Measurements from ENCODE around the gene PCDHGA1.

- TF ChIP-seq EZH2 (IDR thresholded peaks at IDR 0.05): no peak
- TF ChIP-seq, protein P1, sequence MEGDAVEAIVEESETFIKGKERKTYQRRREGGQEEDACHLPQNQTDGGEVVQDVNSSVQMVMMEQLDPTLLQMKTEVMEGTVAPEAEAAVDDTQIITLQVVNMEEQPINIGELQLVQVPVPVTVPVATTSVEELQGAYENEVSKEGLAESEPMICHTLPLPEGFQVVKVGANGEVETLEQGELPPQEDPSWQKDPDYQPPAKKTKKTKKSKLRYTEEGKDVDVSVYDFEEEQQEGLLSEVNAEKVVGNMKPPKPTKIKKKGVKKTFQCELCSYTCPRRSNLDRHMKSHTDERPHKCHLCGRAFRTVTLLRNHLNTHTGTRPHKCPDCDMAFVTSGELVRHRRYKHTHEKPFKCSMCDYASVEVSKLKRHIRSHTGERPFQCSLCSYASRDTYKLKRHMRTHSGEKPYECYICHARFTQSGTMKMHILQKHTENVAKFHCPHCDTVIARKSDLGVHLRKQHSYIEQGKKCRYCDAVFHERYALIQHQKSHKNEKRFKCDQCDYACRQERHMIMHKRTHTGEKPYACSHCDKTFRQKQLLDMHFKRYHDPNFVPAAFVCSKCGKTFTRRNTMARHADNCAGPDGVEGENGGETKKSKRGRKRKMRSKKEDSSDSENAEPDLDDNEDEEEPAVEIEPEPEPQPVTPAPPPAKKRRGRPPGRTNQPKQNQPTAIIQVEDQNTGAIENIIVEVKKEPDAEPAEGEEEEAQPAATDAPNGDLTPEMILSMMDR (IDR thresholded peaks at IDR 0.05): no peak
Measured at GRCh38 chr5:141298376-141298775, 31.9 kb upstream of the PCDHGA1 start.
